HG03575 (cell line): ENCODE measurements around the gene PPP2R3C.
"Not testable (repeated sequence)": the region's sequence is repeated elsewhere in the genome, so short reads cannot be mapped to it uniquely, and the experiment has no call there.

Experiments used
- ATAC-seq: cut with Tn5 transposase; IDR thresholded peaks from one replicate; pipeline ENCODE4 v1.9.1; 2021; ENCODE audit not compliant: unreplicated experiment, insufficient number of reproducible peaks, low FRiP score; ENCODE audit errors: extremely low read depth

The PPP2R3C gene

DNA sequence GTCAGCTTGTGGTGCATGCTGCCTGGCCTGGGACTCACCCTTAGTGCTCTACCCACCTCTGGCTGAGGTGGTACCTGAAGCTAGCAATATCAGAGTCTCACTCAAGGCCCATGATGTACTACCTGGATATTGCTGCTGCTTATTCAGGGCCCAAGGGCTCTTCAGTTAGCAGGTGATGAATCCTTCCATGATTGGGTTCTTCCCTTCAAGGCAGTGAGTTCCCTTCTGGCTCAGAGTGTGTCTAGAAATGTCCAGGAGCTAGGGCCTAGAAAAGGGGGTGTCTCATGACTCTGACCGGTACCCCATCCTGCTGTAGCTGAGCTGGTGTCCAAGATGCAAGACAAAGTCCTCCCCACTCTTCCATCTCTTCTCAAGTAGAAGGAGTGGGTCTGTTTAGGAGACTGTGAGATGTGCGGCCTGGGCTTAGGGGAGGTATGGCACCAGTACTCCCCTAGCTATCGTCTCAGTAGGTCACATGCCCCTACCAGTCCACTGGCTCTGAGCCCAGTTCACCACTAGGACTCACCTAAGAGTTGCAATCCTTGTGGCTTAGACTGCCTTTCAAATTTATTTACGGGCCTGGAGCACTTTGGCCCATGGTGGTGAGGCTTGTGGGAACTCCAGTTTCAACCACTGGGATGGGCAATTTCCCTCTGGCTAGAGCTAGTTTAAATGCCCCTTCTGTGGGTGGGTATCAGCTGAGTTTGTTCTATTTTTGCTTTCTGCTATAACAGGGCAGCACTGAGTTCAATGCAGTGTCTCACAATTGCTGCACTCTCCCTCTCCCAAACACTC, 12.7 kb upstream of the PPP2R3C start:
- ATAC-seq: no peak

DNA sequence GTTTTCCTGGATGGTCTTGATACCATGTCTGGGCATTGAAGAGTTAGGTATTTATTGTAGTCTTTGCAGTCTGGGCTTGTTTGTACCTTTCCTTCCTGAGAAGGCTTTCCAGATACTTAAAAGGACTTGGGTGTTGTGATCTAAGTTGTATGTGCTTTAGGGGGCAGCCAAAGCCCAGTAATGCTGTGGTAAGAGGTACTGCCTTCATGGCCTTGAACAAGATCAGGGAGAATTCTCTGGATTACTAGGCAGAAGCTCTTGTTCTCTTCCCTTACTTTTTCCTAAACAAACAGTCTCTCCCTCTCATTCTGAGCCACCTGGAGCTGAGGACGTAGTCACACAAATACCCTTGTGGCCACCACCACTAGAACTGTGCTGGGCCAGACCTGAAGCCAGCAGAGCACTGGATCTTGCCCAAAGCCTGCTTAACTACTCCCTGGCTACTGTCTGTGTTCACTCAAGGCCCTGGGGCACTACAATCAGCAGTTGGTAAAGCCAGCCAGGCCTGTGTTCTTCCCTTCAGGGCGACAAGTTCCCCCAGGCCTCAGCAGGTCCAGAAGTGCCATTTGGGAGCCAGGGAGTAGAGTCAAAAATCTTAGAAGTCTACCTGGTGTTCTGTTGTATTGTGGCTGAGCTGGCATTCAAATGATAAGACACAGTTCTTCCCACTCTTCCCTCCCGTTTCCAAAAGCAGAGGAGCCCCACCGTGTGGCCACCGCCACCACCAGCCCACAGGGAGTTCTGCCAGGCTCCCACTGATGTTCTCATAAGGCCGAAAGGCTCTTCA, 11.9 kb upstream of the PPP2R3C start:
- ATAC-seq: no peak

GRCh38 chr14:35124127-35124526, 2.3 kb upstream of the PPP2R3C start:
- ATAC-seq: no peak

- no peak for ATAC-seq
Observed at GRCh38 chr14:35123388-35123703, 1.6 kb upstream of the PPP2R3C start.

DNA sequence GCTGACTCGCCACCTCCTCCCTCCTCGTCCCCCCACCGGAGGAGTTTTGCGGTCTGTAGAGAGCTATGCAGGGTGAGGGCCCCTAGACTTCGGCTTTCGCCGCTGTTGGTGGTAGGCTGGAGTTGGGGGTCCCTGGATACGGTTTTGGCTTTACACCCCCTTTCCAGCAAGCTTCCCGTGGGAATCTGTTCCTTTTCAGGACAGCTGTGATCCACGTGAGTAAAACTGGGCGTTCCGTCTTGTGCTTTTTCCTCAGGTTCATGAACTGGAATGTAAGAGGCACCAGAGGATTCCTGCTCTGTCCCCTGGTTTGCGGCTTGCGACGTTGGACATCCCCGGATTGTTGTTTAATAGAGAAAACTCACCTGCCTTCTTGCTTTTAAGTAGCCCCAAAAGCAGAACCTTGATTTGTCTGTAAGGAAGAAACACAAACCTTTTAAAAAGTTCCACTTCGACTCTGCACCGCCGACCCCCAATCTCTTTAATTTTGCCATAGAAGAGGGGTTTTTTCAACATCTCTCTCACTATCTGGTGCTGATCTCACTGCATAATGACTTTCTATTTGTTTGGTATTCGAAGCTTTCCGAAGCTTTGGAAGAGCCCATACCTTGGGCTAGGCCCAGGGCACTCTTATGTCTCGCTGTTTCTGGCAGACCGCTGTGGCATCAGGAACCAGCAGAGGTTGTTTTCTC, 1.1 kb upstream of the PPP2R3C start:
- no peak for ATAC-seq

DNA sequence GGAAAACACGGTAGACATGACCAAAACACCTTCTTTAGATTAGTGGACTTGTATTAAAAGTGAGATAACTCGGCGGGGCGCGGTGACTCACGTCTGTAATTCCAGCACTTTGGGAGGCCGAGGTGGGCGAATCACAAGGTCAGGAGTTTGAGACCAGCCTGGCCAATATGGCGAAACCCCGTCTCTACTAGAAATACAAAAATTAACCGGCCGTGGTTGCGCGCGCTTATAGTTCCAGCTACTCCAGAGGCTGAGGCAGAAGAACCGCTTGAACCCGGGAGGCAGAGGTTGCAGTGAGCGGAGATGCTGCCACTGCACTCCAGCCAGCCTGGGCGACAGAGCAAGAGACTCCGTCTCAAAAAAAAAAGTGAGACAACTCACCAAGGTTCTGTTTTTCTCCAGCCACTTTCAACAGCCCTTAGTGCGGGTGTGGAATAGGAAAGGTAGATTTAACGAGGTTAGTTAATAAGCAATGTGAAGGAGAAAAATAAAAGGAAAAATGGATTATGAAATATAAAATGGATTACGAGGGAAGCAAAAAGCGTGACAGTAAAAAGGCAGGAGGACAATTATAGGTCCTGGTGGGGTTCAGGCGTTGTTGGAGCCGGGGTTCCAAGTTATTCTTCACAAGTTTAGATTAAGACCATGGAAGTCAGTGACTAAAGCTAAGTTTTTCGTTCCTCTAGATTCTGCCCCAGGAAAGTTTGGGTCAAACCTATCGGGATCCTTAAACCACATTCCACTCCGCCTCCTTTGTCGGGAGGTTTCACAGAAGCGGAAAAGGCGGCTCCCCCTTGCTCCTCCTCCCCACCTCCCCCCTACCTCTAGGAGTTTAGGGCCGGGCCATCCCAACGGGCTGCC, 534 bp downstream of the PPP2R3C start:
- ATAC-seq: no peak

GRCh38 chr14:35117112-35117511, 4.7 kb downstream of the PPP2R3C start:
- no peak for ATAC-seq

- ATAC-seq: no peak
Observed at GRCh38 chr14:35116242-35116641, 5.5 kb downstream of the PPP2R3C start.

GRCh38 chr14:35114036-35114435, 7.8 kb downstream of the PPP2R3C start:
- ATAC-seq: no peak

DNA sequence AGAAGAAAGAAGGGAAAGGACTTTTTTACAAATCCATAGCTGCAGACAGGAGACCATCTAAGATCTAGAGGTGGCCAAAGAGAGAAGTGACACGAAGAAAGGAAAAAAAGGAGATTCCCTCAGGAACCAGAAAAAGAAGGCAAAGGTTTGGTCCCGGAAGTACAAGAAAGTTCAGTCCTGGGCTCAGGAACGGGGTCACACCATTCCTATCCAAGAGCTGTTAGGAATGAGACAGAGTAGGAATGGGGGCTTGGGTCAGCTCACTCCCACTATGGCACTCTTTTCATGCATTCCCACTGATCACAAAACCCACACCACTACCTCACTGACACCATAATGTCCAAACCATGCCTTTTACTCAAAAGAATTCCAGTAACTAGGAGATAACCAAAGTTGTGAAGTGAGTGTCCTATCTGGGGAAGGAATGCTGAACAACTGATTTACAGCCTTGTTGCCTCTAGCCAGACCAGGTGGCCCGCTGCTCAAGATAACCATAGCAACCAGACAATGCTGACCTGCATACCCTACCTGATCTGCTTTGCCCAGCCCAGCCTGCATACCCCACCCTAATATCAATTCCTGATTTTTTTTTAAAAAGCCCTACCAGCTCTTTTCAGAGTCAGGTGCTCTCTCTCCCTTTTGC, 8.4 kb downstream of the PPP2R3C start:
- ATAC-seq: no peak

GRCh38 chr14:35112641-35113040, 9.1 kb downstream of the PPP2R3C start:
- no peak for ATAC-seq

DNA sequence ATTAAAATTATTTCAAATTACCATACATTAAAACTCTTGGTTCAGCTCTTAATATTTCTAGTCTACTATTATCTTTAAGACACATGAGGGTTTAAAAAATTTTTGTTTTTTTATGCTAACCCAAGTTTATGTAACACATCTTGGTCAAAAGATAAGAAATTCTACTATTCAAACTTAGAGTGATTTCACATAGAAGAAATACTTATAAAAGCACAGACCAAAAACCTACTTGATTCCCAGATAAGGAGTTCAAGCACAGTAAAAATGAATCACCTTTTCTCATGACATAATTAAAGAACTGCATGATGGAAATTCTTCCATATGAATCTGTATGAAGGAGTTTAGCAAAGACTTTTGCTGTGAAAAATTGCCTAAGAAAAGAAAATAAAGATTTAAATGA, 13.9 kb downstream of the PPP2R3C start:
- ATAC-seq: no peak

DNA sequence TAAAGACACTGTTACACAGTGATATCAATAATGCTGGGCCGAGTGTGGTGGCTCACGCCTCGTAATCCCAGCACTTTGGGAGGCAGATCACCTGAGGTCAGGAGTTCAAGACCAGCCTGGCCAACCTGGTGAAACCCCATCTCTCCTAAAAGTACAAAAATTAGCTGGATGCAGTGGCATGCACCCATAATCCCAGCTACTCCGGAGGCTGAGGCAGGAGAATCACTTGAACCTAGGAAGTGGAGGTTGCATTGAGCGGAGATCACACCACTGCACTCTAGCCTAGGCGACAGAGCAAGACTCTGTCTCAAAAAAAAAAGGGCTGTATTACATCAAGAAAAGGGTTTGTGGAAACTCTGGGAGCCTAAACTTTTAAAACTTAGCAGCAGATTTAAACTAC, 27.1 kb downstream of the PPP2R3C start:
- ATAC-seq: not testable (repeated sequence)

DNA sequence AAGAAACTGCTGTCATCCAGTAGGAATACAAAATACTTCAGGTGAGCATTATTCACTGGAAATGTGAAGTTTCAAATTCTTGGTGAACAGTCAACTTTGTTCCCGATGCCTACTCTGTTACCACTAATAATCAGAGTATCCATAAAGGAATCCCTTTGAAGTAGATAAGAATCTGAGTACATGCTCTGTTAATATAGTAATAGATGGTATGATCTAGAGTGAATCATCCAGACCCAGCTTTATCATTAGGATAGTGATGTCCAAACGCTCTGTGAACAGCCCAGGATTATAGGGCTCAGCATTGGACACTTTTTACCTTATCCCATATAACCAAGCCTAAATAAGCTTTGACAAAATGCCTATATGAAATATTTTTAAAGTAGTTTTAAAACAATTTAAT, 33.3 kb downstream of the PPP2R3C start:
- no peak for ATAC-seq

DNA sequence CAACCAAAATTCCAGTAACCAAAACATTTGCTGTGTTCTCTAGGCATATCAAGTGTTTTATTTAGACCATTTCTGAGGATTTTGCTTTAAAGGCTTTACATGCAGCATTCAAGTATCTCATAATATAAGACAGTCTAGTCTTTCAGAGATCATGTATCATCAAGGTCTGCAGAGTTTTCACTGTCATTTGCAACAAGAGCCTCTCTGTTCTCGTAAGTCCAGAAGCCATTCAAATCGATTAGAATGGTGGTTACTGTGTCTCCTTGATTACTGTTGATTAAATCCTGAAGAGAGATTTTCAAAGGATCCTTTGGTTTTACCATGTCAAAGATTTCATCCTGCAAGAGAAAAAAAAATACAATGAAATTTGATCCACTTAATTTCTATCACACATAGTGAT, 36.3 kb downstream of the PPP2R3C start:
- no peak for ATAC-seq

GRCh38 chr14:35083530-35084150, 38.1 kb downstream of the PPP2R3C start:
- no peak for ATAC-seq

DNA sequence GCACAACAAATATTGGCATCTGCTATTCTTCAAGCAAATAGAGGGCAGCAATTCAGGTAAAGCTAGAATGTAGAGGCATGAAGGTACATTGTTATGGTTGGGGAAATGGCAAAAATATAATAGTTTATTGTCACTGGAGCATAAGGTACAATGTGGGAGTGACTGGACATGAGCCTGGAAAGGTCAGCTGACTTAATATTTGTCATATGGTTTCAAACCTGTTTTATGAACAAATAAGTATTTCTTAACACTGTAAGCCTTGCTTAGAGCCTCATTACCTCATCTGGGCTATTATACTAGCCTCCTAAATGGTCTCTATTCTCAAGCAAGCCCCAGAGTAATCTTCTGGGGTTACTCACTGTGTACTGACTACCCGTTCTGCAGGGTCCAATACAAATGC, 42.0 kb downstream of the PPP2R3C start:
- ATAC-seq: no peak

- no peak for ATAC-seq
Observed at GRCh38 chr14:35078082-35078481, 43.7 kb downstream of the PPP2R3C start.
